Transverse colon (tissue), 4 donors: ENCODE measurements around the gene SLC29A1. TPM values are rescaled to one million over a fixed set of nuclear protein-coding genes. Genes with fewer than 3 reads are reported as not detected.

Source experiments
- DNase-seq: peaks from one replicate; pipeline ENCODE4 v3.0.0-alpha.2; 2019
- H3K27ac ChIP-seq, 4 donors: fragments of 200-600 bp; sonication (generic); 2 replicates each; pipeline ENCODE4 v1.5.1; 2016 to 2018; ENCODE audit warnings: inconsistent platforms in 4 of 4
- H3K27me3 ChIP-seq: fragments of 200-600 bp; sonication (generic); 2 replicates; pipeline ENCODE4 v1.5.1; 2017; ENCODE audit warnings: inconsistent platforms
- H3K36me3 ChIP-seq, 4 donors: fragments of 200-600 bp; sonication (generic); 2 replicates each; pipeline ENCODE4 v1.5.1; 2017 to 2019; ENCODE audit warnings: inconsistent platforms in 4 of 4
- H3K4me1 ChIP-seq, 4 donors: fragments of 200-600 bp; sonication (generic); 2 replicates each; pipeline ENCODE4 v1.5.1; 2017 to 2020; ENCODE audit warnings: inconsistent platforms in 4 of 4
- H3K4me3 ChIP-seq, 4 donors: fragments of 200-600 bp; sonication (generic); 1 replicate in 1 of 4; 2 replicates in 3 of 4; pipeline versions ENCODE4 v1.5.1 to v1.6.1; 2017 to 2019; ENCODE audit warnings: inconsistent platforms in 4 of 4
- H3K9me3 ChIP-seq, 2 donors: fragments of 200-600 bp; sonication (generic); 2 replicates each; pipeline ENCODE4 v1.5.1; 2017 to 2019; ENCODE audit warnings: inconsistent platforms in 2 of 2
- POLR2A ChIP-seq: fragments of 450-650 bp; IDR thresholded peaks from one replicate; pipeline ENCODE4 v1.6.1; 2016; ENCODE audit warnings: antibody characterized with exemption, mild to moderate bottlenecking, moderate library complexity
- WGBS, 2 donors: methylation state at CpG; one replicate each; pipeline ENCODE4 v1.1.5; 2018; ENCODE audit warnings: low coverage in 1 of 2; 5-methylcytosine and 5-hydroxymethylcytosine counted together
- in situ Hi-C, 4 donors: fragments of 200-750 bp; cut with MboI; loops; one replicate each; pipeline versions ENCODE4 v1.15.0 to v1.15.1; 2017; ENCODE audit warnings: low sequenced_read_pairs in 3 of 4, low pct_ligation_motif_present in 1 of 4, low pct_unique_long_range_greater_than_20kb in 1 of 4
- intact Hi-C: fragments of 100-400 bp; cut with DNase I; formaldehyde crosslinking; loops from one replicate; pipeline ENCODE4 v1.15.1; 2023; ENCODE audit warnings: low total_unique reads
- small RNA-seq, 4 donors: library from RNA; depleted of rRNA; stranded (forward); fragments of <200 nt; gene quantifications; one replicate each; pipeline ENCODE3, GENCODE V24; 2016
- total RNA-seq, 4 donors: library from RNA; depleted of rRNA; stranded (reverse); fragments of >200 nt; gene quantifications; one replicate each; pipeline ENCODE4 v1.1.0, GENCODE V29; 2016
- TF ChIP-seq, protein P1 (sequence below), 5 experiments: fragments of 200-600 bp in 3 of 5; fragments of 450-650 bp in 2 of 5; sonication (generic) in 3 of 5; IDR thresholded peaks; 1 replicate in 2 of 5; 2 replicates in 3 of 5; pipeline ENCODE4 v1.5.1; 2016 to 2017; ENCODE audit warnings: antibody characterized with exemption in 5 of 5, inconsistent platforms in 3 of 5, mild to moderate bottlenecking in 2 of 5, moderate library complexity in 1 of 5

Gene SLC29A1
- total RNA-seq, 4 donors from 2014 or later: 25.1 to 45.2 (median 35.6) TPM

DNA sequence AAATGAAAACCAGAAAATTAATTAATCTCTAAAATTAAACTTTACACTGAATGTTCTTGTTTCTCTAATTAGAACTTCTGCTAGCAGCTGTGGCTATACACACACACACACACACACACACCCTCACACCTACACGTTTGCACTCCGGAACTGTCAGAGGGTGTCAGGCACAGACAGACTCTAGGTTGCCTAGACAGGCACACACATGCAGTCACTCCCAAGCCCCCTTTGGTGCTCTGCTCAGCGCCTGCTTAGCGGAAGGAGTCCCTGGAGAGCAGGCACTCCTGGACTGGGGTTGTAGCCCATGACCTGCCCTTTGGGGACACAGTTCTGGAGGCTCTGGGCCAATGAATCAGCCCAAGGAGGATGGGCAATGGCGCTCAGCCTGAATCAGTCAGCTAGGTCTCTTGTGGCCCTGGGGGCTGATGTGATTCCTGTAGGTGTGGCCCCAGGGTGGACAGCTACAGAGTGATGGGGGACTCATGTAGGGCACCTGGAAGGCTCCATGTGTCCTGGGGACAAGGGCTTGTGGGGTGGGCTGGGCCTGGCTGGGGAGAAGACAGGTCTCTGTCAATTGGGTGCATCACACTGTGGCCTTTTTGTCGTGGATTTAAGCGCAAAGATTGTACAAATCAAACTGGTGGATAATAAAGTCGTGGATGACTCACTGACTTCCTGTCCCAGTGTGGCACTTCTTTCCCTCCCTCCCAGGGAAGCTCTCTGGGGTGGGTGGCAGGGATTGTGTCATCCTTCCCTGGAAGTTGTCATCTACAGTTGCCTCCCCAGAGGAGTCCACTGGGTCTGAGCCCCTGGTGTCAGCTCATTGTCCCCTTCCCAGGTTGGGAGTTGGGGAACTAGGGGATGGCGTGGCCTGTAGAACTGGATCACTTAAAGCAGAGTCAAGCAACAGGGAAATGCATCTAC, 55.6 kb downstream of the SLC29A1 start:
- H3K4me3 ChIP-seq: no peak overlapping the region
- H3K27me3 ChIP-seq: peaks cover 55% of the 10 kb centered on the region
- H3K9me3 ChIP-seq: no peaks in the 10 kb centered on the region
- intact Hi-C loops: loop anchor here (10.0 kb wide), 1 partner anchor 56 kb away; no protein-coding TSS in a partner anchor
- no peak for DNase-seq
- peaks cover 0 to 11% (median 9%) of the 10 kb centered on the region in 4 donors for H3K4me1 ChIP-seq
- TF ChIP-seq, protein P1, sequence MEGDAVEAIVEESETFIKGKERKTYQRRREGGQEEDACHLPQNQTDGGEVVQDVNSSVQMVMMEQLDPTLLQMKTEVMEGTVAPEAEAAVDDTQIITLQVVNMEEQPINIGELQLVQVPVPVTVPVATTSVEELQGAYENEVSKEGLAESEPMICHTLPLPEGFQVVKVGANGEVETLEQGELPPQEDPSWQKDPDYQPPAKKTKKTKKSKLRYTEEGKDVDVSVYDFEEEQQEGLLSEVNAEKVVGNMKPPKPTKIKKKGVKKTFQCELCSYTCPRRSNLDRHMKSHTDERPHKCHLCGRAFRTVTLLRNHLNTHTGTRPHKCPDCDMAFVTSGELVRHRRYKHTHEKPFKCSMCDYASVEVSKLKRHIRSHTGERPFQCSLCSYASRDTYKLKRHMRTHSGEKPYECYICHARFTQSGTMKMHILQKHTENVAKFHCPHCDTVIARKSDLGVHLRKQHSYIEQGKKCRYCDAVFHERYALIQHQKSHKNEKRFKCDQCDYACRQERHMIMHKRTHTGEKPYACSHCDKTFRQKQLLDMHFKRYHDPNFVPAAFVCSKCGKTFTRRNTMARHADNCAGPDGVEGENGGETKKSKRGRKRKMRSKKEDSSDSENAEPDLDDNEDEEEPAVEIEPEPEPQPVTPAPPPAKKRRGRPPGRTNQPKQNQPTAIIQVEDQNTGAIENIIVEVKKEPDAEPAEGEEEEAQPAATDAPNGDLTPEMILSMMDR (IDR thresholded peaks at IDR 0.05): no peak
- TF ChIP-seq POLR2A: no peak
- H3K27ac ChIP-seq: no peak overlapping the region
- 53 to 55% methylated on average over 5 to 7 of the region's 9 CpGs for WGBS, 2 donors
- H3K36me3 ChIP-seq: no peaks in the 10 kb centered on the region
- in situ Hi-C loops: no loop called here

Small RNA genes lying within 50 kb of the gene (small RNA-seq; reads per million reads assigned to genes)
- 0 reads per million in 4 donors for gene RN7SL811P

Other genes starting within 250 kb of the SLC29A1 start
- gene MRPL14, start 96.1 kb upstream of the SLC29A1 start, total RNA-seq: 10 to 100 TPM; 15.5 to 54.6 (median 45.9) TPM
- 100 to 1,000 TPM in 2 of 4 donors, 10 to 100 TPM in 2; 35.0 to 258 (median 89.4) TPM for gene TMEM63B, start 96.0 kb upstream of the SLC29A1 start, total RNA-seq
- gene CAPN11, start 64.8 kb upstream of the SLC29A1 start, total RNA-seq: 10 to 100 TPM in 1 of 4 donors, 1 to 10 TPM in 2, not detected in 1; 1.6 to 19.8 (median 4.9) TPM
- gene MYMX, start 6.7 kb upstream of the SLC29A1 start, total RNA-seq: under 1 TPM in 1 of 4 donors, not detected in 3; 0.95 TPM
- 100 to 1,000 TPM; 105 to 371 (median 242) TPM for gene HSP90AB1, start 23.5 kb downstream of the SLC29A1 start, total RNA-seq
- 10 to 100 TPM in 3 of 4 donors, 1 to 10 TPM in 1; 9.0 to 36.4 (median 22.5) TPM for gene SLC35B2, start 33.9 kb downstream of the SLC29A1 start, total RNA-seq
- 10 to 100 TPM in 3 of 4 donors, 1 to 10 TPM in 1; 2.6 to 67.3 (median 19.0) TPM for gene NFKBIE, start 42.0 kb downstream of the SLC29A1 start, total RNA-seq
- gene TMEM151B, start 46.9 kb downstream of the SLC29A1 start, total RNA-seq: 1 to 10 TPM in 2 of 4 donors, under 1 TPM in 2; 0.14 to 3.8 (median 1.7) TPM
- 10 to 100 TPM in 3 of 4 donors, 1 to 10 TPM in 1; 9.1 to 18.3 (median 14.8) TPM for gene AARS2, start 89.8 kb downstream of the SLC29A1 start, total RNA-seq
- gene SPATS1, start 119.1 kb downstream of the SLC29A1 start, total RNA-seq: not detected
- 10 to 100 TPM in 3 of 4 donors, 1 to 10 TPM in 1; 8.2 to 49.6 (median 15.2) TPM for gene CDC5L, start 164.1 kb downstream of the SLC29A1 start, total RNA-seq